Testis (tissue), 2 donors: Measurements from ENCODE around the gene SIPA1L3.

Experiments used
- POLR2A ChIP-seq: fragments of 450-650 bp; IDR thresholded peaks from one replicate; pipeline ENCODE4 v1.6.1; 2017; ENCODE audit warnings: antibody characterized with exemption, mild to moderate bottlenecking, moderate library complexity
- TF ChIP-seq, protein P1 (sequence below), 3 experiments: fragments of 450-650 bp in 2 of 3; fragments of 200-600 bp in 1 of 3; sonication (generic) in 1 of 3; IDR thresholded peaks; one replicate each; pipeline ENCODE4 v1.5.1; 2016 to 2019; ENCODE audit warnings: antibody characterized with exemption in 3 of 3, mild to moderate bottlenecking in 2 of 3, moderate library complexity in 1 of 3

DNA sequence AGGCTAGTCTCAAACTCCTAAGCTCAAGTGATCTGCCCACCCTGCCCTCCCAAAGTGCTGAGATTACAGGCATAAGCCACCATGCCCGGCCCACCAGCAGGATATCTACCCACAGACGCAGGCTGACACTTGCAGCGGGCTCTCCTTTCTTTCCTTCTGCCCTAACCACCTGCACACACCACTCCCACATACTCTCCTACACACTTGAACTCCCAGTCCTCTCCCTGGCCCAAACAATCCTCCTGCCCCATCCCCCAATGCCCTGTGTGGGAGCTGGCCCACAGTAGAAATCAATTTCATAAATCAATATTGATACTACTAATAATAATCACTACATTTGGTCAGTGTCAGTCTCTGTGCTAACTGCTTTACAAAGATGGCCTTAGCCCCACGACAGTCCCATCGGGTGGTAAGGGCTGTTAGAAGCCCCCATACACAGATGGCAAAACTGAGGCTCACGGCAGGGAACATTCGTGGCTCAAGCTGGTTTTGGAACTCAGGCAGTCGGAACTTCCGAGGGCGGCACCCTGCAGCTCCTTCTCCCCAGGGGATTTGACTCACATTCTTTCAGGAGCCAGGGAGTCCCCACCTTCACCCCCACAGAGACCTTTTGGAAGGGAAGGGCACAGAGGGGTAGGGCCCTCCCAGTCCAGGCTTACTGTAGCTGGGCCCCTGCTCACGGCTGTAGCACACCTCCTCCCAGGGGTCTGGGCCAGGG is 320.4 kb downstream of the SIPA1L3 start:
- TF ChIP-seq, protein P1, sequence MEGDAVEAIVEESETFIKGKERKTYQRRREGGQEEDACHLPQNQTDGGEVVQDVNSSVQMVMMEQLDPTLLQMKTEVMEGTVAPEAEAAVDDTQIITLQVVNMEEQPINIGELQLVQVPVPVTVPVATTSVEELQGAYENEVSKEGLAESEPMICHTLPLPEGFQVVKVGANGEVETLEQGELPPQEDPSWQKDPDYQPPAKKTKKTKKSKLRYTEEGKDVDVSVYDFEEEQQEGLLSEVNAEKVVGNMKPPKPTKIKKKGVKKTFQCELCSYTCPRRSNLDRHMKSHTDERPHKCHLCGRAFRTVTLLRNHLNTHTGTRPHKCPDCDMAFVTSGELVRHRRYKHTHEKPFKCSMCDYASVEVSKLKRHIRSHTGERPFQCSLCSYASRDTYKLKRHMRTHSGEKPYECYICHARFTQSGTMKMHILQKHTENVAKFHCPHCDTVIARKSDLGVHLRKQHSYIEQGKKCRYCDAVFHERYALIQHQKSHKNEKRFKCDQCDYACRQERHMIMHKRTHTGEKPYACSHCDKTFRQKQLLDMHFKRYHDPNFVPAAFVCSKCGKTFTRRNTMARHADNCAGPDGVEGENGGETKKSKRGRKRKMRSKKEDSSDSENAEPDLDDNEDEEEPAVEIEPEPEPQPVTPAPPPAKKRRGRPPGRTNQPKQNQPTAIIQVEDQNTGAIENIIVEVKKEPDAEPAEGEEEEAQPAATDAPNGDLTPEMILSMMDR (IDR thresholded peaks at IDR 0.05): no peak
- no peak for TF ChIP-seq POLR2A
